ENCODE results near the gene LRCH3.

GRCh38 chr3:197804511-197804910 lies 13.5 kb downstream of the LRCH3 start:
- TF ChIP-seq L3MBTL2 (conservative IDR thresholded peaks at IDR 0.05) = no peak
- no peak for TF ChIP-seq HDGF (IDR thresholded peaks at IDR 0.05; ENCODE audit: borderline replicate concordance)
